ENCODE measurements around the gene MINDY4.

Gene MINDY4

DNA sequence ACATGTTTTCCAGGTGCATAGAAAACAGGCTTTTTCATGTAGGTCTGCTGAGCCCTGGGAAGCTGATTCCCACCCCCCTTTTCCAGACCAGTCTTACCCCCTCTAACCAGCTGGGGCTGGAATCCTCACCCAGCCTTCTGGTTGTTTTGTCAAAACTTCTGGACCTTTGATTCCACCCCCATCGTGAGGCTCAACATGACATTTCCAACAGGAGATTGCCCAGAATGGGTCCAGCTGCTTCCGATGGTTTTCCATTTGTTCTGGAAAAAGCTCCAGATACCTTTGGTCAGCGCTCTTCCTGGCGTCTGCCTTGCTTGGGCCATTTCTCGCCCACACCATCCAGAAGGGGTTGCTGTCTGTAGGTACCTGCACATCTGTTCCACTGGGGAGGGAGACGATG lies 41.5 kb downstream of the MINDY4 start:
- Histone ChIP-seq H3K36me3 (ENCODE audit: control insufficient read depth, low read depth, low read length) (no peaks in the 10 kb centered on the region), H3K27ac (ENCODE audit: low read length) (no peak overlapping the region), H3K27me3 (ENCODE audit: control insufficient read depth, insufficient read depth, low read length) (no peaks in the 10 kb centered on the region), H3K9ac (ENCODE audit: low read length) (no peak overlapping the region), H3K4me1 (ENCODE audit: control insufficient read depth, low read depth, low read length) (no peaks in the 10 kb centered on the region), H3K4me3 (ENCODE audit: low read length) (no peak overlapping the region), H3K9me3 (ENCODE audit: control insufficient read depth, low read depth, low read length) (no peaks in the 10 kb centered on the region)

GRCh38 chr7:30813466-30813865 lies 42.2 kb downstream of the MINDY4 start:
- no peak overlapping the region for H3K27ac ChIP-seq (ENCODE audit: low read length)
- H3K4me3 ChIP-seq (ENCODE audit: low read length), result no peak overlapping the region
- H3K4me1 ChIP-seq (ENCODE audit: control insufficient read depth, low read depth, low read length), result no peaks in the 10 kb centered on the region
- H3K27me3 ChIP-seq (ENCODE audit: control insufficient read depth, insufficient read depth, low read length), result no peaks in the 10 kb centered on the region
- H3K9me3 ChIP-seq (ENCODE audit: control insufficient read depth, low read depth, low read length), result no peaks in the 10 kb centered on the region
- H3K36me3 ChIP-seq (ENCODE audit: control insufficient read depth, low read depth, low read length), result no peaks in the 10 kb centered on the region
- H3K9ac ChIP-seq (ENCODE audit: low read length), result no peak overlapping the region

DNA sequence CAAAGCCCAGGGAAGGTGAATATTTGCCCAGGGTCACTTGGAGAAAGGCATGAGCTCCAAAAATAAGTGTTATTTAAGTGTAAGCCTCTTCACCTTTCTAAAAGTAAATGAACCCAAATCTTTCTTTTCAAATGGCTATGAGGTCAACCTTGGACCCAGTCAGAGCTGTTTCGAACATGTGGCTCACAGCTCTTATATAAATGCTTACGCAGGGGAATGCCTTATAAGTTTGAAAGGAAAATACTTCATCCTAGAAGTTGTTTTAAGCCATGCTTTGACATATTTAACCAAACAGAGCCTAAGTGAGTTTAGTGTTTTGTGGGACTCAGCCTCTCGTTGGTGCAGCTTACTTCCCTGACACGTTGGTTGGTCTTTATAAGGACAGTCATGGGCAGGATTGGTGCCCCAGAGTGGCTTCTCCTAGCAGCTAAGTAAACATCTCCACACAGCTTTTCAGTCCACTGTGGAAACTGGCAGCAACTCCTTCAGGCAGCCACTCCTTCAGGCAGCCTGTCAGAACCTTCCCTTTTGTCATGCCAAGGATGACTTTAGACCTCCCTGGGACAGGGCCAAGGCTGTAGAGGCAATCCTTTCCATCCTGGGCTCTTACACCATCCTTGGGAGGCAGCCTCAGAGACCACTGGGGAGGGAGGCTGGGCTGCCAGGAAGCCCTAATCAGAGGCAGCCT lies 43.6 kb downstream of the MINDY4 start:
- no peak overlapping the region for H3K9ac ChIP-seq (ENCODE audit: low read length)
- H3K9me3 ChIP-seq (ENCODE audit: control insufficient read depth, low read depth, low read length), result no peaks in the 10 kb centered on the region
- H3K4me1 ChIP-seq (ENCODE audit: control insufficient read depth, low read depth, low read length), result no peaks in the 10 kb centered on the region
- no peaks in the 10 kb centered on the region for H3K27me3 ChIP-seq (ENCODE audit: control insufficient read depth, insufficient read depth, low read length)
- no peaks in the 10 kb centered on the region for H3K36me3 ChIP-seq (ENCODE audit: control insufficient read depth, low read depth, low read length)
- H3K4me3 ChIP-seq (ENCODE audit: low read length), result no peak overlapping the region
- no peak overlapping the region for H3K27ac ChIP-seq (ENCODE audit: low read length)

DNA sequence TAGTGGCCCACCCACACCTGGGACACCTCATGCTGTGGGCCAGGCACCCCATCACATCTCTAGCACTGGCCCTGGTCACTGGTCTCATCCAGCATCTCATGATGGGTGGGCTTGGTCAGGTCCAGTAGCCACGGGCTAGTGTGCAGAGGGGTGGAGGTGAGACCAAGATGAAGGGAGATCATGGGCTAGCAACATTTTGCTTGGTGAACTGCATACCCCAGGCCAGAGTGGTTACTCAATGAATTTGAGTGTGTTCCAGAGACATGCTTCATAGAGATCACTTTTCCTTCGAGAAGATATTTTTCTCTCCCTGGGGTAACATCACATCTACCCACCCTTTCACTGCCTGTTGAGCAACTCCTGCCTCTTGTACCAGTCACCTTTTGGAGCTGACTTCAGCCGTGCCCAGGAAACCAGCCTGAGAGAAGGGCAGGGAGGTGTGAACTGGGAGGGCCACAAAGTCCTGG lies 44.2 kb downstream of the MINDY4 start:
- H3K36me3 ChIP-seq (ENCODE audit: control insufficient read depth, low read depth, low read length), result no peaks in the 10 kb centered on the region
- H3K4me3 ChIP-seq (ENCODE audit: low read length), result no peak overlapping the region
- no peaks in the 10 kb centered on the region for H3K9me3 ChIP-seq (ENCODE audit: control insufficient read depth, low read depth, low read length)
- H3K9ac ChIP-seq (ENCODE audit: low read length), result no peak overlapping the region
- no peak overlapping the region for H3K27ac ChIP-seq (ENCODE audit: low read length)
- no peaks in the 10 kb centered on the region for H3K27me3 ChIP-seq (ENCODE audit: control insufficient read depth, insufficient read depth, low read length)
- H3K4me1 ChIP-seq (ENCODE audit: control insufficient read depth, low read depth, low read length), result no peaks in the 10 kb centered on the region

GRCh38 chr7:30815951-30816644 lies 44.9 kb downstream of the MINDY4 start:
- Histone ChIP-seq H3K27me3 (ENCODE audit: control insufficient read depth, insufficient read depth, low read length) (no peaks in the 10 kb centered on the region), H3K4me3 (ENCODE audit: low read length) (no peak overlapping the region), H3K9me3 (ENCODE audit: control insufficient read depth, low read depth, low read length) (no peaks in the 10 kb centered on the region), H3K27ac (ENCODE audit: low read length) (no peak overlapping the region), H3K9ac (ENCODE audit: low read length) (no peak overlapping the region), H3K36me3 (ENCODE audit: control insufficient read depth, low read depth, low read length) (no peaks in the 10 kb centered on the region), H3K4me1 (ENCODE audit: control insufficient read depth, low read depth, low read length) (no peaks in the 10 kb centered on the region)

GRCh38 chr7:30816645-30817370 lies 45.6 kb downstream of the MINDY4 start:
- no peaks in the 10 kb centered on the region for H3K36me3 ChIP-seq (ENCODE audit: control insufficient read depth, low read depth, low read length)
- H3K27me3 ChIP-seq (ENCODE audit: control insufficient read depth, insufficient read depth, low read length), result no peaks in the 10 kb centered on the region
- H3K27ac ChIP-seq (ENCODE audit: low read length), result no peak overlapping the region
- no peak overlapping the region for H3K4me3 ChIP-seq (ENCODE audit: low read length)
- H3K9ac ChIP-seq (ENCODE audit: low read length), result no peak overlapping the region
- H3K4me1 ChIP-seq (ENCODE audit: control insufficient read depth, low read depth, low read length), result no peaks in the 10 kb centered on the region
- no peaks in the 10 kb centered on the region for H3K9me3 ChIP-seq (ENCODE audit: control insufficient read depth, low read depth, low read length)

GRCh38 chr7:30817371-30817767 lies 46.2 kb downstream of the MINDY4 start:
- no peak overlapping the region for H3K9ac ChIP-seq (ENCODE audit: low read length)

DNA sequence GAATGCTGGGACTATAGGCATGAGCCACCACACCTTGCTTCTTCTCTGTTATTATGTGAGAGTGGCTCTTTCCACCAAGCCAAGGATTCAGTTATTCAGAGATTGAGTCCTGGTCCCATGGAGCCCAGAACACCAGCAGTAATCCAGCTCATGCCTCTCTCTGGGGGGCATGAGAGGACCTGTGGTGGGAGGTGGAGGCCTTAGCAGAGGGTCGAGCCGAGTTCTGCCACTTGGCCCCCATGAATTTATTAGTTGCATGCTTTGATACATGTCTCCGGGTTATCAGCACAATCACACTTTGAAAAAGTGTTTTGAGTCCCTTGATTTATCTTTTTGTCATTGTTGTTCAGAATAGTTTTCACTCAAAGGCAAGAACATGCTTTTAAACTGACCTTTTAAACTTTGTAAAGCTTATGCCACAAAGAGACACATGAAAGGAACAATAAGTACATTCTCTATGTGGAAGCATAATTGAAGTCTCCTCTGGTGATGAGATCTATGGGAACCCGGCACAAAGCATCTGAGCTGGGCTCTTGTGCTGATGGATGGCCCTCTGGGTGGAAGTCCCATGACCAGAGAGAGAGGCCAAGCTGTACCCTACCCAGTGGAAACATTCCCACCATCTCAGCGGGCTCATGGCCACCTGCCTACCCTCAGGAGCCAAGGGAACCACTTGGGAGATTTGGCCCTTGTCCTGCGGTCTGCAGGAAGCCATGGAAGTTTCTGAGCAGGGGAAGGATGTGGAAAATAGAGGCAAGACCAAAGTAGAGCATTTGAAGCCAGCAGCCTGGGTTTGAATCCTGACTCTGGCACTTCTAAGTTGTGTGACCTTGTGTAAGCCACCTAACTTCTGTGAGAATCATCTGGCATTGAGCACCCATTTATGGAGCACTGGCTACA lies 53.9 kb downstream of the MINDY4 start:
- no peaks in the 10 kb centered on the region for H3K4me1 ChIP-seq (ENCODE audit: control insufficient read depth, low read depth, low read length)
- H3K36me3 ChIP-seq (ENCODE audit: control insufficient read depth, low read depth, low read length), result no peaks in the 10 kb centered on the region
- H3K4me3 ChIP-seq (ENCODE audit: low read length), result no peak overlapping the region
- H3K9me3 ChIP-seq (ENCODE audit: control insufficient read depth, low read depth, low read length), result no peaks in the 10 kb centered on the region
- H3K27me3 ChIP-seq (ENCODE audit: control insufficient read depth, insufficient read depth, low read length), result no peaks in the 10 kb centered on the region
- H3K9ac ChIP-seq (ENCODE audit: low read length), result no peak overlapping the region
- H3K27ac ChIP-seq (ENCODE audit: low read length), result no peak overlapping the region

More at GRCh38 chr7:30817371-30817767, 46.2 kb downstream of the MINDY4 start:
- Histone ChIP-seq H3K4me3 (ENCODE audit: low read length) (no peak overlapping the region), H3K36me3 (ENCODE audit: control insufficient read depth, low read depth, low read length) (no peaks in the 10 kb centered on the region), H3K4me1 (ENCODE audit: control insufficient read depth, low read depth, low read length) (no peaks in the 10 kb centered on the region), H3K9me3 (ENCODE audit: control insufficient read depth, low read depth, low read length) (no peaks in the 10 kb centered on the region), H3K27me3 (ENCODE audit: control insufficient read depth, insufficient read depth, low read length) (no peaks in the 10 kb centered on the region), H3K27ac (ENCODE audit: low read length) (no peak overlapping the region)

- no peak overlapping the region for H3K27ac ChIP-seq (ENCODE audit: low read length)
- no peaks in the 10 kb centered on the region for H3K4me1 ChIP-seq (ENCODE audit: control insufficient read depth, low read depth, low read length)
- no peaks in the 10 kb centered on the region for H3K36me3 ChIP-seq (ENCODE audit: control insufficient read depth, low read depth, low read length)
- no peak overlapping the region for H3K9ac ChIP-seq (ENCODE audit: low read length)
- no peak overlapping the region for H3K4me3 ChIP-seq (ENCODE audit: low read length)
- H3K27me3 ChIP-seq (ENCODE audit: control insufficient read depth, insufficient read depth, low read length), result no peaks in the 10 kb centered on the region
- no peaks in the 10 kb centered on the region for H3K9me3 ChIP-seq (ENCODE audit: control insufficient read depth, low read depth, low read length)
These were observed 55.0 kb downstream of the MINDY4 start for GRCh38 chr7:30826181-30826580.

GRCh38 chr7:30828591-30828990 lies 57.4 kb downstream of the MINDY4 start:
- no peaks in the 10 kb centered on the region for H3K27me3 ChIP-seq (ENCODE audit: control insufficient read depth, insufficient read depth, low read length)
- H3K27ac ChIP-seq (ENCODE audit: low read length), result no peak overlapping the region
- no peaks in the 10 kb centered on the region for H3K9me3 ChIP-seq (ENCODE audit: control insufficient read depth, low read depth, low read length)
- no peak overlapping the region for H3K9ac ChIP-seq (ENCODE audit: low read length)
- H3K4me3 ChIP-seq (ENCODE audit: low read length), result no peak overlapping the region
- H3K36me3 ChIP-seq (ENCODE audit: control insufficient read depth, low read depth, low read length), result no peaks in the 10 kb centered on the region
- H3K4me1 ChIP-seq (ENCODE audit: control insufficient read depth, low read depth, low read length), result no peaks in the 10 kb centered on the region

GRCh38 chr7:30829471-30829870 lies 58.3 kb downstream of the MINDY4 start:
- no peak overlapping the region for H3K4me3 ChIP-seq (ENCODE audit: low read length)
- H3K27ac ChIP-seq (ENCODE audit: low read length), result no peak overlapping the region
- H3K4me1 ChIP-seq (ENCODE audit: control insufficient read depth, low read depth, low read length), result no peaks in the 10 kb centered on the region
- H3K27me3 ChIP-seq (ENCODE audit: control insufficient read depth, insufficient read depth, low read length), result no peaks in the 10 kb centered on the region
- H3K9ac ChIP-seq (ENCODE audit: low read length), result no peak overlapping the region
- no peaks in the 10 kb centered on the region for H3K9me3 ChIP-seq (ENCODE audit: control insufficient read depth, low read depth, low read length)
- no peaks in the 10 kb centered on the region for H3K36me3 ChIP-seq (ENCODE audit: control insufficient read depth, low read depth, low read length)

Data from iPS-18a (cell line).